GM21447 (cell line): Measurements from ENCODE around the gene HIC1.

Source experiments
- ATAC-seq: cut with Tn5 transposase; IDR thresholded peaks from one replicate; pipeline ENCODE4 v1.9.1; 2021; ENCODE audit not compliant: unreplicated experiment

The HIC1 gene

GRCh38 chr17:2042933-2043332 lies 12.0 kb upstream of the HIC1 start:
- ATAC-seq, result no peak

GRCh38 chr17:2043785-2044184 lies 11.1 kb upstream of the HIC1 start:
- ATAC-seq, result no peak

DNA sequence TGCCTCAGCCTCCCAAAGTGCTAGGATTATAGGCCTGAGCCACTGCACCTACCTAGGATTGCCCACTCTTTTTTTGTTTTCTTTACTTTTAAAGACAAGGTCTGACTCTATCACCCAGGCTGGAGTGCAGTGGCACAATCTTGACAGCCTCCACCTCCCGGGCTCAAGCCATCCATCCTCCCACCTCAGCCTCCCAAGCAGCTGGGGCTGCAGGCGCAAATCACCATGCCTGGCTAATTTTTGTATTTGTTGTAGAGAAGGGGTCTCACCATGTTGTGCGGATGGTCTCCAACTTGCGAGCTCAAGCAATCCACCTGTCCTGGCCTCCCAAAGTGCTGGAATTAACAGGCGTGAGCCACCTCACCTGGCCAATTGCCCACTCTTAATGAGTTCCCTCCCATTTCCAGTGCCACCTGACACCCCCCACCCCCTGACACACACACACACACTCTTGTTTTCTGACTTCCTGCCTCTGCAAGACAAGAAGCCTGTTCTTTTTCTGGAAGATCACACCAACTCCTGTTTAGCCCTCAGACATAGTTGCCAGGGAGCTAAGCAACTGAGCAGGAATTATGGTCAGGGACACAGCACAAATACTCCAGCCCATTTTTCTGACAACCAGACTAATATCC lies 10.5 kb upstream of the HIC1 start:
- ATAC-seq, result no peak

- no peak for ATAC-seq
Observed at GRCh38 chr17:2047590-2047989, 7.3 kb upstream of the HIC1 start.

GRCh38 chr17:2048805-2049204 lies 6.1 kb upstream of the HIC1 start:
- ATAC-seq, result no peak

GRCh38 chr17:2049333-2050299 lies 5.3 kb upstream of the HIC1 start:
- no peak for ATAC-seq

DNA sequence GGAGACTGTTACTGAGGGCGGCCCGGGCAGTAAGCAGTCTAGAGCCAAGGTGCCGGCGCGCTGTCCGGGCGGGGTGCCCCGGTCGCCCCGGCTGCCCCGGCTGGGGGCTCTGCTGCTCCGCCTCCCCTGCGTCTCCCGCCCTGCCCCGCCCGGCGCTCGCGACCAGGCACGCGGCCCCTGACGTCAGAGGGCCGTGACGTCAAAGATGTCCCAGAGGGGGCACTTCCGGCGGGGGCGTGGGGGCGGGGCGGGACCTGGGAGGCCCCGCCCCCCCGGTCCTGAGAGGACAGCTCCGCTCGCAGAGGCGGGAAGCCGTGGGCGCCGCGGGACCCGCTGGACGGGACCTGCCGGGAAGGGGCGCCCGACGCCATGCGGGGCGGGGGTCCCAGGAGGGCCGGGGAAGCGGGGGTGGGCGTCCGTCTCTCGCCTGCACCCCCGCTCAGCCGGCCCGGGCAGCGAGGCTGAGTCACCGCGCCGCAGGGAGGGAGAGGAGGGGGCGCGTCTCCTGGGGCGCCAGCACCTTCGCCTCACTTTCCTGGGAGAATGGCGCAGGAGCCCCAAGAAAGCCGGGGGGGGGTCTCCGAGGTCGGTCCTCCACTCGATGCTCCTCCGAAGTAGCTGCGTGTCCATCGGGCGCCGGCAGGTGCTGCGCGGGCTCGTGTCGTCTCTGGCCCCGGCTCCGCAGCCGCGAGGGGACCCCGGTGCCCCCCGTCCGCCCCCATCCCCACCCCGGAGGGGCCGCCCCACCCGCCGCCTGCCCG lies 4.4 kb upstream of the HIC1 start:
- no peak for ATAC-seq

DNA sequence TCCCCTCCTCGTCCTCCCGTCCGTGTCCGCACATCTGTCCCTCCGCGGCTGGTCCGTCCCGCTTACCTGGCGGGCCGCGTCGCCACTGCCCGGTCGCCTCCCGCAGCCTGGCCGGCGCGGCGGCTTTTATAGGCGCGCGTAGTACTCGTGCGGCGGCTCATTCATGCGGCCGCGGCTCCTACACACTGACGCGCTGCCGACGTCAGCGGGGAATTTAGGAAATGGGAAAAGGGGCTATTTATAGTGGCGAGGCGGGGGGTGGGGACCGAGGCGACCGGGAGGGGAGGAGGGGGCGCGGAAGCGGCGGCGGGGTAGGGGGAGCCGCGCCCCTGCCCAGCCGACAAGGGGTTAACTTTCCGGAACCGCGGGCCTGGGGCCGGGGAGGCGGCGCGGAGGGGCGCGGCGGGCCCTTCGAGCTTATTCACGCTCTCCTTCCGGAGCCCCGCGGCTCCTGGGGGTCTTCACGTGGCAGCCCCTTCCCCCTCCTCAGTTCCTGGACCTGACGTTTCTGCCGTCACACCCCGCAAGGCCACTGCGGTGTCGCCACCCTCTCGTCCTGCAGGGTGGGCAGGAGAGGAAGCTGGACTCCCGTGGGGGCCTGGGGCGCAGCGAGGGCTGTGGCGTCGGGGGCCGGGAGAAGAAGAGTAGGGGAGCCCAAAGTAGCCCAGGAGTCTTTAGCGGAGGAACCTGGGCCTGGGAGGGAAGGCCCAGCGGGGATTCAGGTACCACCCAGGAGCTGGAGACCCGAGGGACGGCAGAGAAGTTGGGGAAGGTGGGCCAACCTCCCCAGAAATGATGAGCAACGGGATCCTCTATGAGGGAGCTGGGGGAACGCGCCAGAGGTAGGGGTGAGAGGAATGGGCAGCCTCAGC lies 3.6 kb upstream of the HIC1 start:
- no peak for ATAC-seq

GRCh38 chr17:2051933-2052559 lies 2.9 kb upstream of the HIC1 start:
- ATAC-seq, result no peak

DNA sequence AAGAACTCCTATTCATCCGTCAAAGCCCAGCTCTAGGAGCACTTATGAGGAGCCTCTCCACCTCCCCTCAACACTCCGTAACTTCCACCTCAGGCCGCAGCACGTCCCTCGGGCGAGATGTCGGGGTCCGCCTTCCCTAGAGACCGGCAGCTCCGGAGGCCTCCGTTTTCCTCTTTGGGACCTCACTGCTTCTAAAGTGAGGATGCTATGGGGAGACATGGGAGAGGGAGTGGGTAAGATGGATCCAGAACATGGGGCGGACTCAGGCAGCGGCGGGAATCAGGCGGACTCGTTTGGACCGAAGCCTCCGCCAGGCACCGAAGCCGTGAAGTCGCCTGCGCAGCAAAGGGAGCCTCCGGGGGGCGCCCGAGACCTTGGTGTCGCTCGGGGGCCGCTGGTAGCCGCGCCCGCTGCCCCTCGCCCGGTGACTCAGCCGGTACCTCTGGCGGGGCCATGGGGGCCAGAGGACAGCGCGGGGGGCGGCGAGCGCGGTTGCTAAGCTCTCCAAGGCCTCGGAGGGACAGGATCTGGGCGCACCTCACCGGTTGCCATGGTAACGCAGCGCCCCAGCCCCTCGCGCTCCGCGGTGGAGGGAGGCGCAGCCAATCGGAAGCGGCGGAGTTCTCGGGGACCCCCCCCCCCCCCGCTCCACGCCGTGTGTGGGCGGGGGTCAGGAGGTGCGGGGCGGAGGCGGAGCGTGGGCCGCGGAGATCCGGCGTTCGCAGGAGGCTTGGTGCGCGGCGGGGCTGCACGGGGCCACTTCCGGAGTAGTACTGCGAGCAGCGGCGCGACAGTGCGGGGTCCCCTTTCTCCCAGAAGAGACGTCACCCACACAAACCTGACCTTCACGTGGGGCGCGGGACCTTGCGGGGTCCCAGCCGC lies 1.3 kb upstream of the HIC1 start:
- ATAC-seq, result no peak

DNA sequence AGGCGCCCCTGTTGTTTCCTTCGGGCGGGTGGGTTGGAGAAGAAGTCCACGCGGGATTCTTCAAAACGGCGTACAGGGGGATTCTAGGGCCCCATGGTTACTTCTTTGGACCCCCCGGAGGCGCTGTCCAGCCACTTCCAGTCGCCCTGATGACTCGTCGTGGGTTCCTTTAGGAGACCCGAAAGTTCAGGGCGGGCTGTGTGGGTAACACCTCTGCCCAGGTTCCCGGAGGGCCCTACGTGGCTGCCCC lies 716 bp upstream of the HIC1 start:
- no peak for ATAC-seq

DNA sequence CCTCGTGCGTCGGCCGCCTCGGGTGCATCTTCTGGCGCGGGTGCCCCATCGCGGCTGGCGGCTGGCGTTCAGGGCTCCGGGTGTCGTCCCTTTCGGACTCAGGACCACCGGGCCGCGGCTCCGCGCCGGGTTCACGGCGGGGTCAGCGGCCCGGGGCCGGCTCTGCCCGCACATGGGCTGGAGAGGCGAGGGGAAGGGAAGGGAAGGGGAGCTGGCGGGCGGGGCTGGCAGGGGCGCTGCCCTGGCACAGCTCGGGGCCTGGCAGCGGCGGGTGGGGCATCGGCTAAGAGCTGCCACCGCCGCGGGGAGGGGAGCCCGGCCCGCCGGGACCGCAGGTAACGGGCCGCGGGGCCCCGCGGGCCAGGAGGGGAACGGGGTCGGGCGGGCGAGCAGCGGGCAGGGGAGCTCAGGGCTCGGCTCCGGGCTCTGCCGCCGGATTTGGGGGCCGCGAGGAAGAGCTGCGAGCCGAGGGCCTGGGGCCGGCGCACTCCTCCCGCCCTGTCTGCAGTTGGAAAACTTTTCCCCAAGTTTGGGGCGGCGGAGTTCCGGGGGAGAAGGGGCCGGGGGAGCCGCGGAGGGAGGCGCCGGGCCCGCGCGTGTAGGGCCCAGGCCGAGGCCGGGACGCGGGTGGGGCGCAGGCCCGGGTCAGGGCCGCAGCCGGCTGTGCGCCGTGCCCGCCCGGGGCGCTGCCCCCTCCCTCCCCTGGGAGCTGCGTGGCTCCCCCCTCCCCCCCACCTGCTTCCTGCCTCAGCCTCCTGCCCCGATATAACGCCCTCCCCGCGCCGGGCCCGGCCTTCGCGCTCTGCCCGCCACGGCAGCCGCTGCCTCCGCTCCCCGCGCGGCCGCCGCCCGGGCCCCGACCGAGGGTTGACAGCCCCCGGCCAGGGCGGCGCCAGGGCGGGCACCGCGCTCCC lies 646 bp downstream of the HIC1 start:
- no peak for ATAC-seq

- no peak for ATAC-seq
Observed at GRCh38 chr17:2056206-2057174, 1.6 kb downstream of the HIC1 start.

GRCh38 chr17:2057175-2057759 lies 2.4 kb downstream of the HIC1 start:
- no peak for ATAC-seq

DNA sequence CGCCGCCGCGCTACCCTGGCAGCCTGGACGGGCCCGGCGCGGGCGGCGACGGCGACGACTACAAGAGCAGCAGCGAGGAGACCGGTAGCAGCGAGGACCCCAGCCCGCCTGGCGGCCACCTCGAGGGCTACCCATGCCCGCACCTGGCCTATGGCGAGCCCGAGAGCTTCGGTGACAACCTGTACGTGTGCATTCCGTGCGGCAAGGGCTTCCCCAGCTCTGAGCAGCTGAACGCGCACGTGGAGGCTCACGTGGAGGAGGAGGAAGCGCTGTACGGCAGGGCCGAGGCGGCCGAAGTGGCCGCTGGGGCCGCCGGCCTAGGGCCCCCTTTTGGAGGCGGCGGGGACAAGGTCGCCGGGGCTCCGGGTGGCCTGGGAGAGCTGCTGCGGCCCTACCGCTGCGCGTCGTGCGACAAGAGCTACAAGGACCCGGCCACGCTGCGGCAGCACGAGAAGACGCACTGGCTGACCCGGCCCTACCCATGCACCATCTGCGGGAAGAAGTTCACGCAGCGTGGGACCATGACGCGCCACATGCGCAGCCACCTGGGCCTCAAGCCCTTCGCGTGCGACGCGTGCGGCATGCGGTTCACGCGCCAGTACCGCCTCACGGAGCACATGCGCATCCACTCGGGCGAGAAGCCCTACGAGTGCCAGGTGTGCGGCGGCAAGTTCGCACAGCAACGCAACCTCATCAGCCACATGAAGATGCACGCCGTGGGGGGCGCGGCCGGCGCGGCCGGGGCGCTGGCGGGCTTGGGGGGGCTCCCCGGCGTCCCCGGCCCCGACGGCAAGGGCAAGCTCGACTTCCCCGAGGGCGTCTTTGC lies 3.1 kb downstream of the HIC1 start:
- no peak for ATAC-seq
